GM18909 (cell line): ENCODE measurements around the gene S100A2.
"Not testable (repeated sequence)": the region's sequence is repeated elsewhere in the genome, so short reads cannot be mapped to it uniquely, and the experiment has no call there.

Experiments used
- ATAC-seq: cut with Tn5 transposase; IDR thresholded peaks from one replicate; pipeline ENCODE4 v1.9.1; 2021; ENCODE audit warnings: mild to moderate bottlenecking; ENCODE audit not compliant: unreplicated experiment, poor library complexity

The S100A2 gene

DNA sequence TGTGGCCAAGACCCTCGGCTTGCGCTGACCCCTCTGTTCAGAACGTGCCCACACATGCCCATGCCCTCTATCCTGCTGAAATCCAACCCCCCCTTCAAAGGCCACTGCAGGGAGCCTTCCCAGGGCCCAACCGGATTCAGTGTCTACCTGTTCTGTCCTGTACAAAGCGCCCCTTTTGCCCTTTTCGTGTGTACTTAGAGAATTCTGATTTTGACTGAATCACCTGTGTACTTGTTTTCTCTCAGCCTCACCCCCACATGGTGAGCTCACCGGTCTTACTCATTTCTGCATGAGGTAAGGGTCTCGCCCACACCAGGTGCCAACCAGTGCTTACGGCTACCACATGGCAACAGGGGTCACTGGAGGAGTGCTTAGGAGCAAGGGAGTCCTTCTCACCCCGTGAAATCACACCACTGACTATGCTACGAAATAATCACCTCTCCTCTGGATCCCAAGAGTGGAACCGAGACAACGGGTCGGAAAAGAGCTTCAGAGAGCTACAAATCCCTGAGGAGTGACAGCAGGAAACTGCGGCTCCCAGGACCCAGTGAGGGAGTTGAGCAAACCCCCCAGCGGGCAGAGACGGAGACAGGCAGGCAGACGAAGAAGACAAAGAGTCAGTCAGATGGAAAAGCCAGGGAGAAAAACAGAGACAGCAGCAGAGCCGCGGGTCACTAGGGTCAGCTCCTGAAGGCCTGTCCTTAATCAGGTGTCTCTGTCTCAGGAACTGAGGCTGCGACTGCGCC lies 2.1 kb upstream of the S100A2 start:
- no peak for ATAC-seq

DNA sequence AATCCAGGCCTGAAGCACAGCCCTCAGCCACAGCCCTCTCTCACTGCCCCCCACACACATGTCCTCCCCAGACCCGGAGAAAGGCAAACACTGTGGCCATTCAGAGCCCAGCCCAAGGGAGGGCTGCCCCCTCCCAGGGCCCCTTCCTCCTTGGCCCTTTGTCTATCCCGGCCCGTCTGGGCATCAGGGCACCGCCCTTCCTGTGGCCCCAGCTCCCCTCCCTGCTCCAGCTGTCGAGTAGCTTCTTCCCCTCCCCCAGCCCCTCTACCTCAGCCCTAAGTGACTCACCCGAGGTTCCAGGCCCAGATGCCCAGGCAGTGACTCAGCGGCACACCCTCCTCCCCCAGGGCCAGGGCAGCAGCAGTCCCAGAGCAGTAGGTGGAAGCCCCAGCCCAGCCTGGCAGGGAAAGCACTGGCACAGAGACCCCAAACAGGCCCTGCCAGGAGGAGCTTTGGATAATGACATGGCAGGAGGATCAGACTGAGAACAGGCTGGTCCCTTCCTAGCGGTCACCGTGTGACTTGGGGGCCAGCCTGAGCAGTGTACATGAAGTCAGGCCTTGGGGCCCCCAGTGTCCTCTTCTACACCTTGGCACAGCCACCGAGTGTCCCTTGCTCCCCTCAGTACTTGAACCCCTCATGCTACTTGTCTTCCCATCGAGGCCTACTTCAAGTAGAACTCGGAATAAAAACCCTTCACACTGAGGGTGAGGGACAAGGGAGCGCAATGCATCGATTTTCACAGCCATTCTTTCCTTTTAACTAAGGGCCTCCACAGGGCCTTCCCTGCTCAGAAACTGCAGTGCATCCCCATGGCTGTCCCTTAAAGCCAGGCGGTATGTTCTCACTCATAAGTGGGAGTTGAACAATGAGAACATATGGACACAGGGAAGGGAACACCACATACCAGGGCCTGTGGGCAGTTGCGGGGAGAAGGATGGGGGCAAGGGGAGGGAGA lies 1.0 kb upstream of the S100A2 start:
- no peak for ATAC-seq

DNA sequence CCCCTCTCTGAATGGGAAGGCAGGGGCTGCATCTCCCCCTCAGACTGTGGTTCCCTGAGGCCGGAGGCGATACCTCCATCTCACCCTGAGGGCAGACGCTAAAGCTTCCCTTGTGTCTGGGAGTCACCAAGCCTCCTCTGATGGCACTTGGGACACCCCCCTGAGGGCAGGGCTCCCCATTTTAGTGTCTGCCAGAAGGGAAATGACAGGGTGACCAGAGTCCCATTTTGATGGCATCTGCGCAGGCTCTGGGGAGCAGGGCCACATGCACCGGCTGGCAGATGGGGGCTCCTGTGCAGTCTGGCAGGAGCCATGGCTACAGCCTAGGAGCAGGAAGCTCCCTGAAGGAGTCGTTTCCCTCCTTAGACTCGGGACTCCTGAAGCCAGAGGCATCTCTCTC lies 1.7 kb downstream of the S100A2 start:
- ATAC-seq: no peak

DNA sequence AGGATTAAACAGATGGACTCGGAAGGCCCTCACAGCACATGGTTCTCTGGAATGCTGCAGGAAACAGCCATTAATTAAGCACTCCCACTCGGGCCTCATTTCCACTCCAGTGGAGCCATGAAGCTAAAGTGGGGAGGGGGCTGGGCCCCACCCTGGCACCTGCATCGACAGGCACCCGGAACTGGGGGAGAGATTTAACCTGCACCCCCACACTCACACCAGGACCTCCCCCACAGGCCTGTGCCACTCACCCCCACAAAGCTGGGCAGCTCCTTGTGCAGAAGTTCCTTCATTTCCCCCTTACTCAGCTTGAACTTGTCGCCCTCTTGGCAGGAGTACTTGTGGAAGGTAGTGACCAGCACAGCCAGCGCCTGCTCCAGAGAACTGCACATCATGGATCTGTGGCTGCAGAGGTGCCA lies 2.2 kb downstream of the S100A2 start:
- ATAC-seq: no peak

DNA sequence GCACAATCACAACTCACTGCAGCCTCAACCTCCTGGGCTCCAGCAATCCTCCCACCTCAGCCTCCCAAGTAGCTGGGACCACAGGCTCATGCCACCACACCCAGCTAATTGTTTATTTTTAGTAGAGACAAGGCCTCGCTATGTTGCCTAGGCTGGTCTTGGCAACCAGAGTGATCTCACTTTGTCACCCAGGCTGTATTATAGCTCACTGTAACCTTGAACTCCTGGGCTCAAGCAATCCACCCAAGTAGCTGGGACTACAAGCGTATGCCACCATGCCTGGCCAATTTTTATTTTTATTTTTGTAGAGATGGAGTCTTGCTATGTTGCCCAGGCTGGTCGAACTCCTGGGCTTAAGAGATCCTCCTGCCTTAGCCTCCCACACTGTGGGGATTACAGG lies 3.6 kb downstream of the S100A2 start:
- not testable (repeated sequence) for ATAC-seq

DNA sequence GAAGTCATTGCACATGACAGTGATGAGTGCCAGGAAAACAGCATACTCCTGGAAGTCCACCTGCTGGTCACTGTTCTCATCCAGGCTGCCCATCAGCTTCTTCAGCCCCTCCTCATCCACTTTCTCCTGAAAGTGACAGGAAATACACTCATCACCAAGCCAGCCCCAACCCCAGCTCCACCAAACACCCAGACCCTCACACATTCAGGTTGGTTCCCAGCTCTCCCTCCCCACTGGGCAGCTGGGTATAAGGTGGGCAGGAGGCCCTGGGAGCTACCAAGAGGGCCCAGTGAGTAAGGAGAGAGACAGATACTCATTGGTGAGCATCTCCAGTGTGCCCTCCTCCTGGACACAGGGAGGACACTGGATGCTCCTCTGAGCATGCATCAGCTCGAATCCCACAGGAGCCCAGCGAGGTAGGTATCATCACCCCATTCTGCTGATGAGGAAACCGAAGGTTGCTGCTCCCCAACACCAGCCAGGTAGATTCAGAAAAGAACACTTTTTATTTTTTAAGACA lies 4.1 kb downstream of the S100A2 start:
- ATAC-seq: no peak

DNA sequence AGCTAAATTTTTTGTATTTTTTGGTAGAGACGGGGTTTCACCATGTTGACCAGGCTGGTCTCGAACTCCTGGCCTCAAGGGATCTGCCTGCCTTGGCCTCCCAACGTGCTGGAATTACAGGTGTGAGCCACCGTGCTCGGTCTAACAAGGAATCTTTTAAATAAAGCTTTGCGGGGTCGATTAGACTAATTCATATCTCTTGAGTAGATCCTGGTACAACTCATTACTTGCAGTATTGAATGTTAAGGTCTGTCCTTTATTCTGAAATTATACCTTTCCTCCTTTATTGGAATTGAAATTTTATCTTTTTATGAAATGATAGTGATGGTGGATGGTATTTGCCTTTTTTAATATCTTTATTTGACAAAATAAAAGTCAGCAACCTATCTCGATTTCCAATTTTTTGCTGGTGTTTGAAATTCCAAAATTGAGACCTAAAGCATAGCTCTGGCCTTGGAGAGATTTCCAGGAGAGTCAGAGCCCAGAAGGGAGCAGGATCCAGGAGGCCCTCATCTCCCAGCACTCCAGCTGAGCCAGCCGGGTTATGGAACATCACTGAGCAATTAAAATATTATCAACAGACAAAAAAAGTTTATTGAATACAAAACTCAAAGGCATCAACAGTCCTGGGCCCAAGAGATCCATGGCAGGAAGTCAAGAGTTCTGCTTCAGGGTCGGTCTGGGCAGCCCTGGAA lies 4.7 kb downstream of the S100A2 start:
- no peak for ATAC-seq

DNA sequence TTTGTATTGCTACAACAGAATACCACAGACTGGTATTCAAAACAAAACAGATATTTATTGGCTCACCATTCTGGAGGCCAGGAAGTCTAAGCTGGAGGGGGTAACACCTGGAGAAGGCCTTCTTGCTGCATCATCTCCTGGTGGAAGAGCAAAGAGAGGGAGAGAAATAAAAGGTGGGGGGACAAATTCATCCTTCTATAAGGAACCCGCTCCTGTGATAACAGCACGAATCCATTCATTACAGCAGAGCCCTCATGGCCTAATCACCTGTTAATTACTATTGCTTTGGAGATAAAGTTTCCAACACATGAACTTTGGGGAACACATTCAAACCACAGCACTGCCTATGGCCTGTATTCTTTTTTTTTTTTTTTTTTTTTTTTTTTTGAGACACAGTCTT lies 5.4 kb downstream of the S100A2 start:
- ATAC-seq: no peak

DNA sequence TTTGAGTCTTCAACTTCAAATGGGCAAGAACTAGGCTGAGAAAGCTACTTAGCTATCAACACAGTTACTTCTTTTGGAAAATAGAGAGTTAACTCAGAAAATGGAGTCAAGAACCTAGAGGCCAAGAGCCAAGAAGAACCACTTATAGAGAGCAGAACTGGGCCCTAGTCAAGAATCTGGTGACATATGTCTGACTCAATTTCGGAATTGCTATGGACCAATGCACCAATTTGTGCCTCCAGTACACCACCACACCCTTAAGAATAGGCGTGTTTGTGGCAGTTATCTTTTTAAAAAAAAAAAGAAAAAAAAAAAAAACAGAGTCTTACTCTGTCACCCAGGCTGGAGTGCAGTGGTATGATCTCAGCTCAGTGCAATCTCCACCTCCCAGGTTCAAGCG lies 7.8 kb downstream of the S100A2 start:
- ATAC-seq: no peak

DNA sequence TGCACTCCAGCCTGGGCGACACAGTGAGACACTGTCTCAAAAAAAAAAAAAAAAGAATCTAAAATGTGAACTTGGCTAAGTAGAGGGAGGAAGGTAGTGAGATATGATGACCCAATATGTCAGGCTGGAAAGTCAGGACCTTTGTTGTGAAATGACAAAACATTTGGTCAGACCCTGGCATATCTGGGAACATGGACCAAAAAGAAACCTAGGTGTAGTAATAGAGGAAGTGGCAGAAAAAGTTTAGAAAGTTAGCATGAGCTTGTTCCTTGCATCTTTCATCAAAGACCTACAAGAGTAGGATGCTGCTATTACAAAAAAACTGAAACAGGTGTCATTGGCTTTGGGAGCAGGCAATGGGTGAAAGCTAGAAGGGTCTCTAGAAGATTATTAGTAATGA lies 9.3 kb downstream of the S100A2 start:
- ATAC-seq: no peak

DNA sequence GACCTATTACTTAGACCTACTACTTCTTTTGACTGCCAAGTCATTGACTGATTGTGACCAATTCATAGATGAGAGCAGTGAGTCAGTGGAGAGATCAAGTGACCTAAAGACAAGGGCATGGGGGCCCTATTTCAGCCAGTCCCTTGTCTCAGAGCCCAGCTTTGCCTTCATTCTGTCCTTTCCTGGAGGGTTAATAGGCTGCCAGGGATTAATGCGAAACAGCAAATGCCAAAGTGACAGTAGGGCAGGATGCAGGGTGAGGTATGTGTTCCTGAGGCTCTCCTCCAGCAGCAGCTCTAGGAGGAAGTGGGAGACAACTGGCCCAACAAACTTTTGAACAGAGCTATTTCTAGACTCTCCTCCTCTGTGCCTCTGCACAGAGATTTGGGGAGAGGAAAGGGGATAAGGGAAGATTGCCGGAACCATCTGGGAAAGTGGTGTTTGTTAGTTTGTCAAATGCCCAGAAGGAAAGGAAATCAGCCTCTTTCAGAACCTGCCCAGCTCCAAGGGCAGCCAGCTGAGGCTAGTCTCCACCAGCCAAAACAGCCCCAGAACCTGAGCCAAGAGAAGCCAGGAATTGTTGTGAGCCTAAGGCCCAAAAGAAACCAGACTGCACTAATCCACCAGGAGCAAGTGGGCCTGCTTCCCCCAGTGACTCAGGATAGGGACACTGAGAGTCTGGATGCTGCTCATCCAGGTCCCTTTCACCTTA lies 11.7 kb downstream of the S100A2 start:
- no peak for ATAC-seq

DNA sequence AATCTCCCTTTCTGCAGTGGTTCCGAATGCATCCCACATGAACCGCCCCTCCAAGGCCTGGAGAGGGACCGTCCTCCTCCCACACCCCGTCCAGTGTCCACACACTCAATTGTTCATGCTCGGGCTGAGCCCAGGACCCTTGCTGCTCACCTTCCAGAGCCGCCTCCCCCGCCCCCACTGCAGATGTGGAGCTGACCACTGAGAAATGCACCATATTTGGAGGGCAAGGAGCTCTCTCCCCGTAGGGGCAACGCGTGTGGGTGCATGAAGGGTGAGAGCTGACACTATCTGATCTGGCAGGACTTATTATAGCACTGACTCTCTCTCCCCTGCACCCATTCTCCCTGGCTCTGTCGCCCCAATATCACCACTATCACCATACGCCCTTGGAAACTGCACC lies 12.5 kb downstream of the S100A2 start:
- no peak for ATAC-seq

DNA sequence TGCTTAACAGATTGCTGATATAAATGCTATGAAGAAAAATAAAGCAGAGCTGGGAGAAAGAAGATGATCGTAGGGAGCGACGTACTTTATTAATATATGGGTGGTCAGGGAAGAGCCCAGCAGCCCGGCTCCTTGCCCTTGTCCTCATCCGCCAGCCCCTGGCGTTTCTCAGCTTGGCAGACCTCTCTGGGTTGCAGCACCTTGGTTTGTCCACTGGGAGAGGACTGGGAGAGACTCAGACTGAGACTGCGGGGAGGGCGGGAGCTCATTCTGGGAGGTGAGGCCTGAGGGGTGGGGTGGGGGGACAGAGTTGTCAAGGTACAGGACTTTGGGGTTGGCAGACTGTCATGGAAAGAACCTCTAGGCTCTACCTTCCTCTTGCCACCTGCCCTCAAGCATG lies 13.3 kb downstream of the S100A2 start:
- no peak for ATAC-seq

DNA sequence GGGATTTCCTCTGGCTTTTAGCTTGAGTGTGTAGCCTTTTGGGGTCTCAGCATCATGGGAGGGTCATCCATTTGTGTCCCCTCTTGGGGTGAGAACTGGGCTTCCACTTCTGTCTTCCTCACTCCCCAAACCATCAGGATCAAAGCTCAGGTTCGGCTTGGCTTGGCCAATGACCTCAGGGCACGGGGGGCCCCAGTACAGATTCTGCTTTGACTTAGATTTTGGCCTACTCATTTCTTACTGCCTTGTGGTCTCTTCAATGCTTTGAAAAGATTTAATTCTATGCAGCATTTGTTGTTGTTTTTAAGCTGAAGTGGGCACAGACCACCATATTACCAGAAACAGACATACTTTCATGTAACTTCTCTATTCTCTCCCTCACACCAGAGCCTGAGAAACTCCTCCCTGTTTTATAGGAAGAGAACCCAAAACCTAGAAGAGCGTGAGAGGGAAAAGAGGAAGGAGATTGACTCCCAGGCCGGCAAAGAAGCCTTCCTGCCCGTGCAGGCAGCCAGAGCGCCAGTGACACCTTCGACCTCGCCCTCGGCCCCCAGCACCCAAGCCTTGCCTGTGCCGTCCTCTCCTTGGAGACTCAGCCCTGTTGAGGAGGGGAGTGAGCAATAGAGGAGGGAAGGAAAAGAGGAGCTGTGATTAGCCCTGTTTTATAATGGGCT lies 14.7 kb downstream of the S100A2 start:
- no peak for ATAC-seq

DNA sequence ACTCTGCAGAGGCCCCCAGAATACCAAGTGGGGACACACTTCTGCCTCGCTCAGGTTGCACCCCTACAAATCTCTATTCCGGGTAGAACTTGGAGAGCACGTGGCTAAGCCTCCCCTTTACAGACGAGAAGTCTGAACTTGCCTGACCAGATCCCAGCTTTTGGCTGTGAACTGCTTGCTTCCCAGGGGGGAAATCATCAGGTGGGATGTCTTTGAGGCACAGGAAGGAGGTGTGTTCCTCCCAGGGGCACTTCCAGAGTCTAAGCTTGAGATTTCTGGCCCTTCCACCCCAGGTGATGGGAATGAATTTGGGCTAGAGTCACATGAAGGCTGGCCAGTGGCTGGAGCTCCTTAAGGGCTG lies 15.3 kb downstream of the S100A2 start:
- ATAC-seq: no peak

DNA sequence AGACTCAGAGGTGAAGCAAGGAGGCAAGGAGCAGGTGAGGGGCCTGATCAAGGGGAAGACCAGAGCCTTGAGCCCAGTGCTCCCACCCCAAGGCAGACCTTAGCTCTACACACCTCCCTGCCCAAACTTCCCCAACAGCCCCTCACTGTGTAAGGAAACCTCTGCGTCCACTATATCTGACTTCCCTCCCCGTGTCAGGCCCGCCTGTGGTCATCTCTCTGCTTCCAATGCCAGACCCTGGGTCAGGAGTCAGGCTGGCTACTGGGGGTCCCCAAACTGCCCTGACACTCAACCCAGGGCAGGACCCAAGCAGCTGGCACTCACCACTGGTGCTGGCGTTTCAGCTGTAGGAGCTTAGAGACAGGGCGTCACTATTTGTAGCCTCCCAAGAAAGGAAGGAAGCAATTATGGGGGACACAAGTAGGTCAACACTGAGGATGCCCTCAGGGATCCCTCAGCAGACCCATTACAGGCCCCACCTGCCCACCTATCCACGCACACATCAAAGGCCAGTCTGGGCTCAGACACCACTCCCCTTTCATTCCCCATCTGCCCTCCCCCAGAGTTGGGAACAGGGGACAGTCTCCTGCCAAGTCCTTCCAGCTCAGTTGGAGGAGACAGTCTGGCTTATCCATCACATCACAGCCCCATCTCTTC lies 15.8 kb downstream of the S100A2 start:
- ATAC-seq: no peak

DNA sequence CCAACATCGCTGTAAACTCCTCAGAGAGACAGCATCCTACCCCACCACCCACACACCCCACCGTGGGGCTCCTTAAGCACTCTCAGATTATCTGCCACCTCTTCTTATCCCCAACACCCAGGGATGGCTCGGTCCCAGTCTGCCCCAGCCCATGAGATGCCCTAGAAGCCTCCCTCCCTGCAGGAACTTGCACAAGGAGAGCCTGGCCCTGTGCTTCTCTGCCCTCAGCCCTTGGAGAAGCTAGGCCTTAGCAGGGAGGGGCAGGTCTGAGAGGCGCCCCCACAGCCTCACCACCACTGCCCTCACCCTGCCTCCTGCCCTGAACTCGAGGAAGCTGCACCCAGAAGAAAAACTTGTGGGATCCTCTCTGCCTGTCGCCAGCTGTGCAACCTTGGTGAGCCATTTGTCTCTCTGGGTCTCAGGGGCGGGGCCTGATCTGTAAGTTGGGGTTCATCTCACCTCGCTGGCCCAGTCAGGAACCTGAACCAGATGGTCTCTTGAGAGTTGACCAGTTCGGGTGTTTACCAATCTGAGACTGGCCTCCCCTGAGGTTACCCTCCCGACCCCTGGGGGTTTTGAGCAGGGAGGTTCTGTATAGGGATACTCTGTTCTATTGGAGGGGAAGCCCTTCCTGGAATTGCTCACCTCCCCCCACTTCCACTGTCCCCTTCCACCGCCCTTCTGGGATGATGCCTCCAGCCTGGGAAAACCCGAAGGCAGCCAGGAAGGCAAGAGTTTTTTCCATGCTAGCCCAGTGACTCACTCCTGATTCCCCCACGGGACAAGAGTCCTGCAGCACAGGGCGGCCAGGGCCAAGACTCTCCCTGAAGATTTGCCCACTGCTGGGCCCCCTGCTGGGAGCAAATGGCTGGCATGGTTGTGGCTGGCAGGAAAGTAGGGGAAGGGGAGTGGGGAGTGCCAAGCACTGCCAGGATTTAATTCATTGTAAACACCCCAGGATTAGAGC lies 16.6 kb downstream of the S100A2 start, which contains the start of gene S100A3:
TSS of gene S100A3 (minus strand) at position 537 of the 967 bp plus-strand sequence. CDS start 773 bp downstream, outside the sequence.
- ATAC-seq: no peak
